ENCODE data around the gene C9orf72.

The C9orf72 gene

GRCh38 chr9:27599870-27600238, 26.6 kb upstream of the C9orf72 start:
- no peak for ATAC-seq
- TF ChIP-seq ZC3H10 (CRISPR knock-in tag; IDR thresholded peaks at IDR 0.05), result no peak
- TF ChIP-seq RARB (CRISPR knock-in tag; IDR thresholded peaks at IDR 0.05), result no peak
- TF ChIP-seq TSHZ2 (CRISPR knock-in tag; IDR thresholded peaks at IDR 0.05), result no peak
- TF ChIP-seq PPARA (CRISPR knock-in tag; IDR thresholded peaks at IDR 0.05; ENCODE audit: borderline replicate concordance), result no peak
- no peak for TF ChIP-seq ARNTL (CRISPR knock-in tag; IDR thresholded peaks at IDR 0.05; ENCODE audit: borderline replicate concordance, low read depth)
- TF ChIP-seq GLIS3 (CRISPR knock-in tag; IDR thresholded peaks at IDR 0.05), result no peak
- no peak for TF ChIP-seq CSDC2 (CRISPR knock-in tag; IDR thresholded peaks at IDR 0.05)
- no peak for TF ChIP-seq TOX (CRISPR knock-in tag; IDR thresholded peaks at IDR 0.05; ENCODE audit: borderline replicate concordance)
- no peak for TF ChIP-seq BACH2 (CRISPR knock-in tag; IDR thresholded peaks at IDR 0.05; ENCODE audit: borderline replicate concordance)
- TF ChIP-seq ZNF8 (CRISPR knock-in tag; IDR thresholded peaks at IDR 0.05), result no peak
- no peak for TF ChIP-seq ZFP3 (CRISPR knock-in tag; IDR thresholded peaks at IDR 0.05)
- TF ChIP-seq SNAI2 (CRISPR knock-in tag; IDR thresholded peaks at IDR 0.05), result no peak
- TF ChIP-seq POU6F1 (CRISPR knock-in tag; IDR thresholded peaks at IDR 0.05; ENCODE audit: borderline replicate concordance, low read depth), result no peak
- no peak for TF ChIP-seq TCF4 (CRISPR knock-in tag; IDR thresholded peaks at IDR 0.05; ENCODE audit: borderline replicate concordance)
- no peak for TF ChIP-seq ZFP30 (CRISPR knock-in tag; IDR thresholded peaks at IDR 0.05)
- TF ChIP-seq OSR1 (CRISPR knock-in tag; IDR thresholded peaks at IDR 0.05), result no peak
- no peak for TF ChIP-seq ZNF565 (CRISPR knock-in tag; conservative IDR thresholded peaks at IDR 0.05; ENCODE audit: low read depth)
- TF ChIP-seq ESRRG (CRISPR knock-in tag; IDR thresholded peaks at IDR 0.05), result no peak

- no peak for ATAC-seq
- no peak for TF ChIP-seq BACH2 (CRISPR knock-in tag; IDR thresholded peaks at IDR 0.05; ENCODE audit: borderline replicate concordance)
- TF ChIP-seq ESRRG (CRISPR knock-in tag; IDR thresholded peaks at IDR 0.05), result no peak
- no peak for TF ChIP-seq ZNF565 (CRISPR knock-in tag; conservative IDR thresholded peaks at IDR 0.05; ENCODE audit: low read depth)
- no peak for TF ChIP-seq GLIS3 (CRISPR knock-in tag; IDR thresholded peaks at IDR 0.05)
- no peak for TF ChIP-seq CREB5 (CRISPR knock-in tag; IDR thresholded peaks at IDR 0.05; ENCODE audit: low read depth)
- no peak for TF ChIP-seq ZC3H10 (CRISPR knock-in tag; IDR thresholded peaks at IDR 0.05)
- no peak for TF ChIP-seq ZNF70 (CRISPR knock-in tag; IDR thresholded peaks at IDR 0.05)
- no peak for TF ChIP-seq ZFP3 (CRISPR knock-in tag; IDR thresholded peaks at IDR 0.05)
- TF ChIP-seq ARNTL (CRISPR knock-in tag; IDR thresholded peaks at IDR 0.05; ENCODE audit: borderline replicate concordance, low read depth), result no peak
- no peak for TF ChIP-seq CSDC2 (CRISPR knock-in tag; IDR thresholded peaks at IDR 0.05)
- TF ChIP-seq ZNF8 (CRISPR knock-in tag; IDR thresholded peaks at IDR 0.05), result no peak
- TF ChIP-seq ZFP30 (CRISPR knock-in tag; IDR thresholded peaks at IDR 0.05), result no peak
- TF ChIP-seq TOX (CRISPR knock-in tag; IDR thresholded peaks at IDR 0.05; ENCODE audit: borderline replicate concordance), result no peak
- no peak for TF ChIP-seq ISL1 (CRISPR knock-in tag; IDR thresholded peaks at IDR 0.05)
Observed at GRCh38 chr9:27599102-27599869, 26.0 kb upstream of the C9orf72 start.

GRCh38 chr9:27595733-27596132, 22.5 kb upstream of the C9orf72 start:
- TF ChIP-seq CREB5 (CRISPR knock-in tag; IDR thresholded peaks at IDR 0.05; ENCODE audit: low read depth), result no peak
- TF ChIP-seq CSDC2 (CRISPR knock-in tag; IDR thresholded peaks at IDR 0.05), result no peak
- TF ChIP-seq SNAI2 (CRISPR knock-in tag; IDR thresholded peaks at IDR 0.05), result no peak
- TF ChIP-seq ZFP3 (CRISPR knock-in tag; IDR thresholded peaks at IDR 0.05), result no peak
- no peak for TF ChIP-seq CSRNP3 (CRISPR knock-in tag; IDR thresholded peaks at IDR 0.05)
- TF ChIP-seq TSHZ2 (CRISPR knock-in tag; IDR thresholded peaks at IDR 0.05), result no peak
- no peak for TF ChIP-seq ISL1 (CRISPR knock-in tag; IDR thresholded peaks at IDR 0.05)
- TF ChIP-seq ZNF8 (CRISPR knock-in tag; IDR thresholded peaks at IDR 0.05), result no peak
- no peak for ATAC-seq
